HepG2 (cell line): ENCODE measurements around the gene DTNB. TPM values are rescaled to one million over a fixed set of nuclear protein-coding genes. Genes with fewer than 3 reads are reported as not detected.

Experiments
- ATAC-seq: fragments of 200-7000 bp; cut with Tn5 transposase; 3 replicates; pipeline ENCODE4 v1.9.1; 2020; ENCODE audit warnings: mild to moderate bottlenecking, moderate library complexity
- BruUV-seq: library from RNA; stranded (reverse); fragments of 400-500 nt; replicated peaks from 2 replicates; lab custom pipeline; 2021; lab: Mats Ljungman, UMichigan
- CTCF ChIA-PET: fragments of 300-600 bp; formaldehyde crosslinking; extraction: SDS; loops from one replicate; lab custom pipeline; 2021; ENCODE audit warnings: low total read pairs, inconsistent platforms, low intra/inter-chr PET ratio; lab: Yijun Ruan, JAX
- POLR2A ChIA-PET: fragments of 350-600 bp; sonication (Branson Sonifier 250); formaldehyde crosslinking; loops from one replicate; lab custom pipeline; 2020; ENCODE audit warnings: antibody characterized with exemption, inconsistent platforms; lab: Yijun Ruan, JAX
- DNase-seq: peaks from one replicate; pipeline ENCODE4 v3.0.0-alpha.2; 2015; ENCODE audit warnings: low spot score
- FAIRE-seq: peaks from 3 replicates; lab custom pipeline; 2011; peaks lifted over from hg19 to GRCh38; lab: Jason Lieb, UNC
- H2AFZ ChIP-seq: one replicate; pipeline ENCODE4 v1.6.1; 2011; ENCODE audit warnings: low read length, inconsistent platforms
- H3K27ac ChIP-seq: fragments of 300-600 bp; 3 replicates; pipeline ENCODE4 v1.8.0; 2011; ENCODE audit warnings: mixed run types, mild to moderate bottlenecking, mixed read lengths, low read length, inconsistent platforms; ENCODE audit not compliant: insufficient read depth; ENCODE audit errors: extremely low read length
- H3K27me3 ChIP-seq, 2 experiments: fragments of 200-600 bp in 1 of 2; 2 replicates in 1 of 2; 3 replicates in 1 of 2; pipeline versions ENCODE4 v1.6.0 to v1.8.0; 2011; ENCODE audit warnings: low read length in 2 of 2, mild to moderate bottlenecking in 2 of 2, moderate library complexity in 2 of 2, inconsistent platforms in 1 of 2; ENCODE audit not compliant: insufficient read depth in 2 of 2, control insufficient read depth in 1 of 2
- H3K36me3 ChIP-seq, 2 experiments: fragments of 200-600 bp in 1 of 2; replicated peaks in 1 of 2; 2 replicates in 1 of 2; 3 replicates in 1 of 2; pipeline versions ENCODE4 v1.5.1 to v1.8.0; 2011; ENCODE audit warnings: low read length in 2 of 2, inconsistent platforms in 1 of 2; ENCODE audit not compliant: insufficient read depth in 2 of 2, control insufficient read depth in 1 of 2
- H3K4me1 ChIP-seq: 2 replicates; pipeline ENCODE4 v1.5.1; 2012; ENCODE audit warnings: low read length, inconsistent platforms; ENCODE audit not compliant: insufficient read depth
- H3K4me2 ChIP-seq: 2 replicates; pipeline ENCODE4 v1.6.0; 2011; ENCODE audit warnings: low read depth, low read length, inconsistent platforms
- H3K4me3 ChIP-seq, 3 experiments: fragments of 200-600 bp in 1 of 3; sonication (generic), shearing (Covaris generic) in 1 of 3; replicated peaks in 1 of 3; 2 replicates each; pipeline ENCODE4 v1.5.1; 2011 to 2016; ENCODE audit warnings: low read length in 3 of 3, inconsistent platforms in 2 of 3, low read depth in 2 of 3, mild to moderate bottlenecking in 2 of 3, control low read depth in 1 of 3, mixed read lengths in 1 of 3; ENCODE audit not compliant: insufficient read depth in 1 of 3
- H3K79me2 ChIP-seq: one replicate; pipeline ENCODE4 v1.6.1; 2011; ENCODE audit warnings: low read length, inconsistent platforms; ENCODE audit not compliant: insufficient read depth
- H3K9ac ChIP-seq: 2 replicates; pipeline ENCODE4 v1.6.0; 2011; ENCODE audit warnings: mild to moderate bottlenecking, low read depth, low read length, inconsistent platforms; ENCODE audit not compliant: insufficient read depth
- H3K9me3 ChIP-seq: 2 replicates; pipeline ENCODE4 v1.5.1; 2012; ENCODE audit warnings: mild to moderate bottlenecking, low read length
- H4K20me1 ChIP-seq: 2 replicates; pipeline ENCODE4 v1.6.0; 2011; ENCODE audit warnings: inconsistent platforms, mild to moderate bottlenecking, low read length, moderate library complexity; ENCODE audit not compliant: insufficient read depth
- GABPB1 ChIP-seq: IDR thresholded peaks from 2 replicates; pipeline ENCODE4 v1.6.1; 2016; ENCODE audit warnings: mild to moderate bottlenecking, missing genetic modification reagents, moderate library complexity, missing compliant biosample characterization
- HDAC6 ChIP-seq: fragments of 200-600 bp; sonication (generic); IDR thresholded peaks from 2 replicates; pipeline ENCODE4 v1.7.0; 2017; ENCODE audit warnings: mild to moderate bottlenecking, antibody characterized with exemption, low read length, low read depth
- IRF2 ChIP-seq: IDR thresholded peaks from 2 replicates; pipeline ENCODE4 v1.6.1; 2018; ENCODE audit warnings: missing genetic modification reagents, missing compliant biosample characterization
- MTF2 ChIP-seq: sonication (generic); formaldehyde crosslinking; IDR thresholded peaks from 2 replicates; pipeline ENCODE4 v1.5.0; 2020; ENCODE audit warnings: missing genetic modification reagents, borderline replicate concordance
- SRY ChIP-seq: sonication (generic); formaldehyde crosslinking; IDR thresholded peaks from 2 replicates; pipeline ENCODE4 v1.8.0; 2022; ENCODE audit warnings: mild to moderate bottlenecking, missing genetic modification reagents
- TCF7L2 ChIP-seq: IDR thresholded peaks from 2 replicates; pipeline ENCODE4 v1.6.1; 2011; ENCODE audit warnings: mild to moderate bottlenecking, low read depth, low read length, moderate library complexity
- THAP11 ChIP-seq: IDR thresholded peaks from 2 replicates; pipeline ENCODE4 v1.6.1; 2016; ENCODE audit warnings: missing biosample characterization, missing genetic modification reagents
- TMF1 ChIP-seq: sonication (generic); formaldehyde crosslinking; IDR thresholded peaks from 2 replicates; pipeline ENCODE4 v1.8.1; 2022; ENCODE audit warnings: low read depth, missing genetic modification reagents
- ZNF124 ChIP-seq: sonication (generic); formaldehyde crosslinking; IDR thresholded peaks from 2 replicates; pipeline ENCODE4 v1.4.0; 2020; ENCODE audit warnings: missing genetic modification reagents
- ZNF207 ChIP-seq: fragments of 450-650 bp; IDR thresholded peaks from 2 replicates; pipeline ENCODE4 v1.6.1; 2016; ENCODE audit warnings: antibody characterized with exemption, borderline replicate concordance
- ZNF460 ChIP-seq: sonication (generic); formaldehyde crosslinking; IDR thresholded peaks from 2 replicates; pipeline ENCODE4 v1.5.1; 2020; ENCODE audit warnings: missing genetic modification reagents, mild to moderate bottlenecking, borderline replicate concordance
- ZNF549 ChIP-seq: sonication (generic); formaldehyde crosslinking; IDR thresholded peaks from 2 replicates; pipeline ENCODE4 v1.5.0; 2020; ENCODE audit warnings: missing genetic modification reagents
- ZNF816 ChIP-seq: sonication (generic); formaldehyde crosslinking; IDR thresholded peaks from 2 replicates; pipeline ENCODE4 v1.8.0; 2022; ENCODE audit warnings: missing genetic modification reagents, mild to moderate bottlenecking, borderline replicate concordance
- ZNF841 ChIP-seq: sonication (generic); formaldehyde crosslinking; IDR thresholded peaks from 2 replicates; pipeline ENCODE4 v1.8.1; 2023; ENCODE audit warnings: missing genetic modification reagents, borderline replicate concordance
- ZSCAN31 ChIP-seq: sonication (generic); formaldehyde crosslinking; IDR thresholded peaks from 2 replicates; pipeline ENCODE4 v1.5.0; 2020; ENCODE audit warnings: low read depth, mild to moderate bottlenecking, missing genetic modification reagents
- WGBS: methylation state at CpG from one replicate; pipeline ENCODE4 v1.1.6; 2017; ENCODE audit warnings: low lambda C conversion rate; 5-methylcytosine and 5-hydroxymethylcytosine counted together
- in situ Hi-C: cut with HindIII; loops from 2 replicates; pipeline ENCODE4 v1.10.0; 2017; ENCODE audit warnings: low pct_unique_long_range_greater_than_20kb; ENCODE audit not compliant: extremely low pct_ligation_motif_present
- intact Hi-C: fragments of 100-400 bp; cut with micrococcal nuclease; formaldehyde crosslinking; loops from one replicate; pipeline ENCODE4 v1.10.0; 2022; ENCODE audit not compliant: unreplicated experiment
- polyA plus RNA-seq, 8 experiments: library from polyadenylated mRNA; depleted of rRNA in 3 of 8; stranded (reverse) in 7 of 8; unstranded in 1 of 8; fragments of >200 nt; fragmentation: Illumina TruSeq in 4 of 8; extraction: Trizol in 4 of 8; gene quantifications; 2 replicates each; pipeline versions ENCODE4 v1.2.1 to v1.2.3, GENCODE V29; 2011 to 2016; ENCODE audit warnings: low read depth in 4 of 8, missing spikeins in 1 of 8, mixed read lengths in 1 of 8; ENCODE audit not compliant: insufficient read depth in 1 of 8
- total RNA-seq, 5 experiments: library from RNA; depleted of rRNA; stranded (reverse); fragments of >200 nt; fragmentation: Illumina TruSeq; extraction: Trizol; gene quantifications; 2 replicates each; pipeline ENCODE4 v1.2.3, GENCODE V29; 2016; ENCODE audit warnings: low read depth in 1 of 5
- TF ChIP-seq, protein P1 (sequence below): sonication (generic); formaldehyde crosslinking; IDR thresholded peaks from 2 replicates; pipeline ENCODE4 v1.8.1; 2023; ENCODE audit warnings: mild to moderate bottlenecking, missing genetic modification reagents
- TF ChIP-seq, protein P2 (sequence below): sonication (generic); formaldehyde crosslinking; IDR thresholded peaks from 2 replicates; pipeline ENCODE4 v1.4.0; 2020; ENCODE audit warnings: missing genetic modification reagents
- TF ChIP-seq, protein P3 (sequence below): sonication (generic); formaldehyde crosslinking; IDR thresholded peaks from 2 replicates; pipeline ENCODE4 v1.4.0; 2020; ENCODE audit warnings: missing genetic modification reagents

DTNB gene
- total and polyA plus RNA-seq, 2 of the 13 experiments (the other 11 are each of a cell fraction or from before 2014, with no cell fraction given), result 14.4 to 23.9 TPM

DNA sequence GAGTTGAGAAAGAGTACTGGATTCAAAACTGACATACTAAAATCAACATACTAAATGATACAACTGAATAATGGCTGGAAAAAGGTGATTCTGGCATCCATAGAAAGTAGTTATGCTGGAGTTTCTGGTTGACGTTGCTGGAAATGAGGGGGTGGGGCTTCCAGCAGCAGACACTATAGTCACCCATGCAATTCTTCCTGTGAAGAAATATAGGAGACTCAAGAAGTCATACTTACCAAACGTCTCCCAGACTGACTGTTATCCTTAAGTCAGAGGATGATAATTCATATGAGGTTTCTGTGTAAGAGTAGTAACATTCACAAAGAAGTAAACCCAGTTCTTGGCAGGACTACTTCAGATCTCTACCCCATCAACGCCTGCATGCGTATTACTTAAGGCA is 23.6 kb downstream of the DTNB start (continued):
- TF ChIP-seq, protein P1, sequence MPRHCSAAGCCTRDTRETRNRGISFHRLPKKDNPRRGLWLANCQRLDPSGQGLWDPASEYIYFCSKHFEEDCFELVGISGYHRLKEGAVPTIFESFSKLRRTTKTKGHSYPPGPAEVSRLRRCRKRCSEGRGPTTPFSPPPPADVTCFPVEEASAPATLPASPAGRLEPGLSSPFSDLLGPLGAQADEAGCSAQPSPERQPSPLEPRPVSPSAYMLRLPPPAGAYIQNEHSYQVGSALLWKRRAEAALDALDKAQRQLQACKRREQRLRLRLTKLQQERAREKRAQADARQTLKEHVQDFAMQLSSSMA, result no peak
- no peak for TF ChIP-seq MTF2 (CRISPR knock-in tag)
- no peak for TF ChIP-seq TMF1 (CRISPR knock-in tag)

DNA sequence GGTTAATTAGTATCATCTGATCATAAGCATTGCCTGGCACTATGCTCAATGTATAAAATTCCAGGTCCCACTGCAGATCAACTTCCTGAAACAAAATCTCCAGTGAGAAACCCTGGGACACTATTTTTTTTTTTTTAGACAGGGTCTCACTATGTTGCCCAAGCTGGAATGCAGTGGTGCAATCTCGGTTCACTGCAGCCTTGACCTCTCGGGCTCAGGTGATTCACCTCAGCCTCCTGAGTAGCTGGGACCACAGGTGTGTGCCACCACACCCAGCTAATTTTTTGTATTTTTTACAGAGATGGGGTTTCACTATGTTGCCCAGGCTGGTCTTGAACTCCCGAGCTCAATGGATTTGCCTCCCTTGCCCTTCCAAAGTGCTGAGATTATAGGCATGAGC is 31.1 kb downstream of the DTNB start:
- ChIA-PET POLR2A (no interaction called here), CTCF (no interaction called here)
- WGBS, result 95% methylated on average over 3 of the region's 3 CpGs
- H3K27ac ChIP-seq, result no peak overlapping the region
- no peak overlapping the region for H3K4me3 ChIP-seq
- ATAC-seq (no peak), FAIRE-seq (no peak), DNase-seq (no peak)
- H2AFZ ChIP-seq, result no peak overlapping the region
- no peaks in the 10 kb centered on the region for H3K36me3 ChIP-seq
- H4K20me1 ChIP-seq, result no peaks in the 10 kb centered on the region
- no TSS peak for BruUV-seq
- H3K9ac ChIP-seq, result no peak overlapping the region
- no peaks in the 10 kb centered on the region for H3K27me3 ChIP-seq
- H3K4me2 ChIP-seq, result no peak overlapping the region
- no peaks in the 10 kb centered on the region for H3K79me2 ChIP-seq
- no peaks in the 10 kb centered on the region for H3K9me3 ChIP-seq
- intact Hi-C loops (no loop called here), in situ Hi-C loops (no loop called here)
- peaks cover 9% of the 10 kb centered on the region; the same call in 1 of the 2 replicates for H3K4me1 ChIP-seq
- TF ChIP-seq THAP11 (CRISPR knock-in tag) (no peak), ZNF460 (CRISPR knock-in tag) (peak; percentile 47; the same call in 1 of the 2 replicates), ZNF207 (no peak), IRF2 (CRISPR knock-in tag) (no peak), TCF7L2 (no peak), ZNF841 (CRISPR knock-in tag) (no peak), ZNF124 (CRISPR knock-in tag) (no peak), GABPB1 (CRISPR knock-in tag) (no peak), SRY (CRISPR knock-in tag) (no peak), ZNF816 (no peak), HDAC6 (no peak), ZNF549 (CRISPR knock-in tag) (no peak), ZSCAN31 (CRISPR knock-in tag) (no peak)
- TF ChIP-seq, protein P2, sequence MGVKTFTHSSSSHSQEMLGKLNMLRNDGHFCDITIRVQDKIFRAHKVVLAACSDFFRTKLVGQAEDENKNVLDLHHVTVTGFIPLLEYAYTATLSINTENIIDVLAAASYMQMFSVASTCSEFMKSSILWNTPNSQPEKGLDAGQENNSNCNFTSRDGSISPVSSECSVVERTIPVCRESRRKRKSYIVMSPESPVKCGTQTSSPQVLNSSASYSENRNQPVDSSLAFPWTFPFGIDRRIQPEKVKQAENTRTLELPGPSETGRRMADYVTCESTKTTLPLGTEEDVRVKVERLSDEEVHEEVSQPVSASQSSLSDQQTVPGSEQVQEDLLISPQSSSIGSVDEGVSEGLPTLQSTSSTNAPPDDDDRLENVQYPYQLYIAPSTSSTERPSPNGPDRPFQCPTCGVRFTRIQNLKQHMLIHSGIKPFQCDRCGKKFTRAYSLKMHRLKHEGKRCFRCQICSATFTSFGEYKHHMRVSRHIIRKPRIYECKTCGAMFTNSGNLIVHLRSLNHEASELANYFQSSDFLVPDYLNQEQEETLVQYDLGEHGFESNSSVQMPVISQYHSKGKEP (CRISPR knock-in tag), result no peak
- TF ChIP-seq, protein P3, sequence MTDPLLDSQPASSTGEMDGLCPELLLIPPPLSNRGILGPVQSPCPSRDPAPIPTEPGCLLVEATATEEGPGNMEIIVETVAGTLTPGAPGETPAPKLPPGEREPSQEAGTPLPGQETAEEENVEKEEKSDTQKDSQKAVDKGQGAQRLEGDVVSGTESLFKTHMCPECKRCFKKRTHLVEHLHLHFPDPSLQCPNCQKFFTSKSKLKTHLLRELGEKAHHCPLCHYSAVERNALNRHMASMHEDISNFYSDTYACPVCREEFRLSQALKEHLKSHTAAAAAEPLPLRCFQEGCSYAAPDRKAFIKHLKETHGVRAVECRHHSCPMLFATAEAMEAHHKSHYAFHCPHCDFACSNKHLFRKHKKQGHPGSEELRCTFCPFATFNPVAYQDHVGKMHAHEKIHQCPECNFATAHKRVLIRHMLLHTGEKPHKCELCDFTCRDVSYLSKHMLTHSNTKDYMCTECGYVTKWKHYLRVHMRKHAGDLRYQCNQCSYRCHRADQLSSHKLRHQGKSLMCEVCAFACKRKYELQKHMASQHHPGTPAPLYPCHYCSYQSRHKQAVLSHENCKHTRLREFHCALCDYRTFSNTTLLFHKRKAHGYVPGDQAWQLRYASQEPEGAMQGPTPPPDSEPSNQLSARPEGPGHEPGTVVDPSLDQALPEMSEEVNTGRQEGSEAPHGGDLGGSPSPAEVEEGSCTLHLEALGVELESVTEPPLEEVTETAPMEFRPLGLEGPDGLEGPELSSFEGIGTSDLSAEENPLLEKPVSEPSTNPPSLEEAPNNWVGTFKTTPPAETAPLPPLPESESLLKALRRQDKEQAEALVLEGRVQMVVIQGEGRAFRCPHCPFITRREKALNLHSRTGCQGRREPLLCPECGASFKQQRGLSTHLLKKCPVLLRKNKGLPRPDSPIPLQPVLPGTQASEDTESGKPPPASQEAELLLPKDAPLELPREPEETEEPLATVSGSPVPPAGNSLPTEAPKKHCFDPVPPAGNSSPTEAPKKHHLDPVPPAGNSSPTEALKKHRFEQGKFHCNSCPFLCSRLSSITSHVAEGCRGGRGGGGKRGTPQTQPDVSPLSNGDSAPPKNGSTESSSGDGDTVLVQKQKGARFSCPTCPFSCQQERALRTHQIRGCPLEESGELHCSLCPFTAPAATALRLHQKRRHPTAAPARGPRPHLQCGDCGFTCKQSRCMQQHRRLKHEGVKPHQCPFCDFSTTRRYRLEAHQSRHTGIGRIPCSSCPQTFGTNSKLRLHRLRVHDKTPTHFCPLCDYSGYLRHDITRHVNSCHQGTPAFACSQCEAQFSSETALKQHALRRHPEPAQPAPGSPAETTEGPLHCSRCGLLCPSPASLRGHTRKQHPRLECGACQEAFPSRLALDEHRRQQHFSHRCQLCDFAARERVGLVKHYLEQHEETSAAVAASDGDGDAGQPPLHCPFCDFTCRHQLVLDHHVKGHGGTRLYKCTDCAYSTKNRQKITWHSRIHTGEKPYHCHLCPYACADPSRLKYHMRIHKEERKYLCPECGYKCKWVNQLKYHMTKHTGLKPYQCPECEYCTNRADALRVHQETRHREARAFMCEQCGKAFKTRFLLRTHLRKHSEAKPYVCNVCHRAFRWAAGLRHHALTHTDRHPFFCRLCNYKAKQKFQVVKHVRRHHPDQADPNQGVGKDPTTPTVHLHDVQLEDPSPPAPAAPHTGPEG (CRISPR knock-in tag), result no peak
